Astrocyte (in vitro differentiated cells and primary cell): ENCODE data around the gene ITGA1. TPM values are rescaled to one million over a fixed set of nuclear protein-coding genes. Genes with fewer than 3 reads are reported as not detected.

Source experiments
- DNase-seq: peaks from one replicate; pipeline ENCODE4 v3.0.0-alpha.2; 2010; ENCODE audit warnings: low read depth
- FAIRE-seq: peaks from 2 replicates; lab custom pipeline; 2011; peaks lifted over from hg19 to GRCh38; lab: Jason Lieb, UNC
- H2AFZ ChIP-seq: 2 replicates; pipeline ENCODE4 v1.6.0; 2012; ENCODE audit warnings: low read depth, low read length, inconsistent platforms
- H3K27ac ChIP-seq: 2 replicates; pipeline ENCODE4 v1.5.1; 2011; ENCODE audit warnings: low read depth, low read length, inconsistent platforms
- H3K27me3 ChIP-seq: 2 replicates; pipeline ENCODE4 v1.6.0; 2011; ENCODE audit warnings: low read length, inconsistent platforms; ENCODE audit not compliant: insufficient read depth
- H3K36me3 ChIP-seq: 2 replicates; pipeline ENCODE4 v1.5.1; 2011; ENCODE audit warnings: low read length, inconsistent platforms; ENCODE audit not compliant: insufficient read depth
- H3K4me1 ChIP-seq: 2 replicates; pipeline ENCODE4 v1.5.1; 2011; ENCODE audit warnings: low read length, inconsistent platforms; ENCODE audit not compliant: insufficient read depth
- H3K4me2 ChIP-seq: 2 replicates; pipeline ENCODE4 v1.6.0; 2012; ENCODE audit warnings: low read length, inconsistent platforms
- H3K4me3 ChIP-seq: 2 replicates; pipeline ENCODE4 v1.5.1; 2011; ENCODE audit warnings: low read depth, mild to moderate bottlenecking, low read length, inconsistent platforms; ENCODE audit not compliant: insufficient read depth
- H3K79me2 ChIP-seq: 2 replicates; pipeline ENCODE4 v1.6.0; 2012; ENCODE audit warnings: mild to moderate bottlenecking, low read length, inconsistent platforms; ENCODE audit not compliant: insufficient read depth
- H3K9ac ChIP-seq: 2 replicates; pipeline ENCODE4 v1.6.0; 2012; ENCODE audit warnings: mild to moderate bottlenecking, low read length, inconsistent platforms
- H3K9me3 ChIP-seq: 2 replicates; pipeline ENCODE4 v1.5.1; 2012; ENCODE audit warnings: low read depth, mild to moderate bottlenecking, low read length, inconsistent platforms; ENCODE audit not compliant: insufficient read depth
- H4K20me1 ChIP-seq: 2 replicates; pipeline ENCODE4 v1.6.0; 2012; ENCODE audit warnings: low read length, inconsistent platforms; ENCODE audit not compliant: insufficient read depth
- H3K27ac Mint-ChIP-seq: one replicate; pipeline ENCODE4 v1.8.0; 2021; ENCODE audit warnings: mild to moderate bottlenecking, mixed read lengths; ENCODE audit not compliant: unreplicated experiment
- H3K27me3 Mint-ChIP-seq: one replicate; pipeline ENCODE4 v1.8.0; 2021; ENCODE audit warnings: low read depth, mixed read lengths; ENCODE audit not compliant: unreplicated experiment
- H3K36me3 Mint-ChIP-seq: one replicate; pipeline ENCODE4 v1.8.0; 2021; ENCODE audit warnings: low read depth, mixed read lengths; ENCODE audit not compliant: unreplicated experiment
- H3K4me1 Mint-ChIP-seq: one replicate; pipeline ENCODE4 v1.8.0; 2021; ENCODE audit warnings: low read depth, mixed read lengths; ENCODE audit not compliant: unreplicated experiment
- H3K4me3 Mint-ChIP-seq: one replicate; pipeline ENCODE4 v1.8.0; 2021; ENCODE audit warnings: mild to moderate bottlenecking, moderate library complexity, mixed read lengths; ENCODE audit not compliant: unreplicated experiment
- H3K9me3 Mint-ChIP-seq: one replicate; pipeline ENCODE4 v1.8.0; 2021; ENCODE audit warnings: mild to moderate bottlenecking, mixed read lengths; ENCODE audit not compliant: unreplicated experiment
- EZH2 ChIP-seq: IDR thresholded peaks from 2 replicates; pipeline ENCODE4 v1.6.1; 2012; ENCODE audit warnings: mild to moderate bottlenecking, low read length, inconsistent platforms; ENCODE audit not compliant: insufficient read depth
- total RNA-seq: library from RNA; stranded (reverse); gene quantifications from 2 replicates; pipeline ENCODE4 v1.2.1, GENCODE V29; 2021
- TF ChIP-seq, protein P1 (sequence below): IDR thresholded peaks from 2 replicates; pipeline ENCODE4 v1.5.1; 2011; ENCODE audit warnings: low read depth, mild to moderate bottlenecking, inconsistent platforms, low read length, moderate library complexity; ENCODE audit not compliant: insufficient read depth

ITGA1 gene
- total RNA-seq, 1 donor from 2014 or later, result 73.7 TPM

DNA sequence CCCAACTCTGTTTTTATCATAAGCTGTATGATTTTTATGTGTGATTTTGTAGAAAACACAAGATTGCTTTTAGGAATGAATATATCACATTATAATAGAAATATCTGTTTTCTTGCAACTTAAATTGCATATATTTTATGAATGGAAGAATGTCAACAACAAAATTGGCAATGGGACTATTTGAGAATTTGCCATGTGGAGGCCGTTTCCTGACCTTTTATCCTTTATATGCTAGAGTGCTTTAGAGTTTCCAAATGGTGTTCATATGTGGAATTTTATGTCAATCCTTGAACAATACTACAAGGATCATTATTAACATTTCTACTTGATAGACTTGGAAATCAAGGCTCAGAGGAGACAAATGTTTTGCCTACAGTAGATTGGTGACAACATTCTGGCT is 34.2 kb downstream of the ITGA1 start:
- peaks cover 2% of the 10 kb centered on the region for H3K36me3 Mint-ChIP-seq

DNA sequence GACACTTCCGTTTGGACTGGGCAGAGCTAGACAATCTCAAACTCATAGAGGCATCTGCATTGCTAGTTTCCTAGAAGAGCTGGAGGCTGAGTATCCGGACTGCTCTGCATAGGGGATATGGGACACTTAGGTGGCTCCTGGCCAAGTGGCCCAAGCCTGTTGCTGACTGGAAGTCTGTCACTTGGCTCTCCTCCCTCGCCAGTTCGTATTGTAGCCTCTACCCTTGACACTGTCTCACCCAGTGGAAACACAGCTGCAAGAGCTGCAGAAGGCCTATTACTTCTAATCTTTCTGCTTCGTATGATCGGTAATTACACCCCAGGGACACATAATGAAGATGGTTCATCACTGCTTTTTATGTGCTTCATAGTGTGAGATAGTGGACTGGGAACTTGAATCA is 34.7 kb downstream of the ITGA1 start:
- Mint-ChIP-seq H3K4me3 (no peak overlapping the region), H3K4me1 (no peaks in the 10 kb centered on the region), H3K9me3 (no peaks in the 10 kb centered on the region), H3K36me3 (peaks cover 5% of the 10 kb centered on the region), H3K27me3 (no peaks in the 10 kb centered on the region), H3K27ac (no peak overlapping the region)
- no peak overlapping the region for H3K27ac ChIP-seq
- no peaks in the 10 kb centered on the region for H3K36me3 ChIP-seq
- H3K9me3 ChIP-seq, result no peaks in the 10 kb centered on the region
- no peaks in the 10 kb centered on the region for H3K79me2 ChIP-seq
- no peaks in the 10 kb centered on the region for H3K4me1 ChIP-seq
- TF ChIP-seq, protein P1, sequence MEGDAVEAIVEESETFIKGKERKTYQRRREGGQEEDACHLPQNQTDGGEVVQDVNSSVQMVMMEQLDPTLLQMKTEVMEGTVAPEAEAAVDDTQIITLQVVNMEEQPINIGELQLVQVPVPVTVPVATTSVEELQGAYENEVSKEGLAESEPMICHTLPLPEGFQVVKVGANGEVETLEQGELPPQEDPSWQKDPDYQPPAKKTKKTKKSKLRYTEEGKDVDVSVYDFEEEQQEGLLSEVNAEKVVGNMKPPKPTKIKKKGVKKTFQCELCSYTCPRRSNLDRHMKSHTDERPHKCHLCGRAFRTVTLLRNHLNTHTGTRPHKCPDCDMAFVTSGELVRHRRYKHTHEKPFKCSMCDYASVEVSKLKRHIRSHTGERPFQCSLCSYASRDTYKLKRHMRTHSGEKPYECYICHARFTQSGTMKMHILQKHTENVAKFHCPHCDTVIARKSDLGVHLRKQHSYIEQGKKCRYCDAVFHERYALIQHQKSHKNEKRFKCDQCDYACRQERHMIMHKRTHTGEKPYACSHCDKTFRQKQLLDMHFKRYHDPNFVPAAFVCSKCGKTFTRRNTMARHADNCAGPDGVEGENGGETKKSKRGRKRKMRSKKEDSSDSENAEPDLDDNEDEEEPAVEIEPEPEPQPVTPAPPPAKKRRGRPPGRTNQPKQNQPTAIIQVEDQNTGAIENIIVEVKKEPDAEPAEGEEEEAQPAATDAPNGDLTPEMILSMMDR, result no peak
- TF ChIP-seq EZH2, result no peak
- FAIRE-seq (no peak), DNase-seq (no peak)
- H3K27me3 ChIP-seq, result no peaks in the 10 kb centered on the region
- H2AFZ ChIP-seq, result no peak overlapping the region
- no peak overlapping the region for H3K9ac ChIP-seq
- no peaks in the 10 kb centered on the region for H4K20me1 ChIP-seq
- no peak overlapping the region for H3K4me3 ChIP-seq
- no peak overlapping the region for H3K4me2 ChIP-seq

More for the DNA sequence above, 34.2 kb downstream of the ITGA1 start:
- no peak overlapping the region for H3K4me3 ChIP-seq
- H4K20me1 ChIP-seq, result no peaks in the 10 kb centered on the region
- H3K9me3 Mint-ChIP-seq, result no peaks in the 10 kb centered on the region
- no peak for TF ChIP-seq EZH2
- TF ChIP-seq, protein P1, result no peak
- H3K9ac ChIP-seq, result no peak overlapping the region
- no peak overlapping the region for H3K4me3 Mint-ChIP-seq
- no peak overlapping the region for H2AFZ ChIP-seq
- H3K9me3 ChIP-seq, result no peaks in the 10 kb centered on the region
- H3K4me2 ChIP-seq, result no peak overlapping the region
- H3K36me3 ChIP-seq, result no peaks in the 10 kb centered on the region
- FAIRE-seq, result no peak
- H3K27me3 ChIP-seq, result no peaks in the 10 kb centered on the region
- H3K27me3 Mint-ChIP-seq, result no peaks in the 10 kb centered on the region
- no peaks in the 10 kb centered on the region for H3K4me1 Mint-ChIP-seq
- no peaks in the 10 kb centered on the region for H3K79me2 ChIP-seq
- no peak overlapping the region for H3K27ac ChIP-seq
- H3K27ac Mint-ChIP-seq, result no peak overlapping the region
- no peak for DNase-seq
- no peaks in the 10 kb centered on the region for H3K4me1 ChIP-seq

DNA sequence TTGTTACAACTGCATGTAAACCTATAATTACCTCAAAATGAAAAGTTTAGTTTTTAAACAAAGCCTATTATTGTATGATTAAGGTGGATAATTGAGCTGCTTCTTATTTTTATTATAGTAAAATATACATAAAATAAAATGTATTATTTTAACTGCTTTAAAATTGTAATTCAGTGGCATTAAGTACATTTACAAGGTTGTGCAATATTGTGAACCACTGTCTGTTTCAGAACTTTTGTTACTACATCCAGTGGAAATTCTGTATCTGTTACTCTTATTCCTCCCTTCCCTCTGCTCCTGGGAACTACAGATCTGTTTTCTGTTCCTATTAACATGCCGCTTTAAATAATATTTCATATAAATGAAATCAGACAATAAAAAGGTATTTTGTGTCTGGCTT is 37.1 kb downstream of the ITGA1 start:
- Mint-ChIP-seq H3K4me1 (peaks cover 1% of the 10 kb centered on the region), H3K4me3 (no peak overlapping the region), H3K27me3 (no peaks in the 10 kb centered on the region), H3K36me3 (peaks cover 5% of the 10 kb centered on the region), H3K9me3 (no peaks in the 10 kb centered on the region), H3K27ac (no peak overlapping the region)
- Histone ChIP-seq H4K20me1 (no peaks in the 10 kb centered on the region), H3K4me1 (no peaks in the 10 kb centered on the region), H3K79me2 (no peaks in the 10 kb centered on the region), H2AFZ (no peak overlapping the region), H3K4me3 (no peak overlapping the region), H3K4me2 (no peak overlapping the region), H3K27me3 (no peaks in the 10 kb centered on the region), H3K9ac (no peak overlapping the region), H3K27ac (no peak overlapping the region), H3K36me3 (no peaks in the 10 kb centered on the region), H3K9me3 (peaks cover 3% of the 10 kb centered on the region)
- FAIRE-seq (no peak), DNase-seq (no peak)
- TF ChIP-seq, protein P1, result no peak
- TF ChIP-seq EZH2, result no peak
